Endothelial cell of umbilical vein (primary cell): ENCODE measurements around the gene APLN. TPM values are rescaled to one million over a fixed set of nuclear protein-coding genes. Genes with fewer than 3 reads are reported as not detected.

Source experiments
- BruUV-seq: library from RNA; stranded (reverse); fragments of 400-500 nt; replicated peaks from 2 replicates; lab custom pipeline; 2021; lab: Mats Ljungman, UMichigan
- CTCF ChIA-PET: fragments of 300-600, 350-600 bp; sonication (Branson Sonifier 250); formaldehyde crosslinking; loops from one replicate; lab custom pipeline; 2021; ENCODE audit warnings: antibody characterized with exemption, inconsistent platforms; lab: Charles Lee
- POLR2A ChIA-PET: fragments of 300-600, 350-600 bp; sonication (Branson Sonifier 250); formaldehyde crosslinking; loops from one replicate; lab custom pipeline; 2021; ENCODE audit warnings: antibody characterized with exemption, inconsistent platforms; lab: Charles Lee
- DNase-seq: peaks from one replicate; pipeline ENCODE4 v3.0.0-alpha.2; 2011; ENCODE audit warnings: low read depth, low spot score
- FAIRE-seq: peaks from 2 replicates; lab custom pipeline; 2011; peaks lifted over from hg19 to GRCh38; lab: Jason Lieb, UNC
- H2AFZ ChIP-seq: 2 replicates; pipeline ENCODE4 v1.6.0; 2012; ENCODE audit warnings: low read depth, low read length, control low read depth, inconsistent platforms
- H3K27ac ChIP-seq: 2 replicates; pipeline ENCODE4 v1.5.1; 2011; ENCODE audit warnings: low read depth, mild to moderate bottlenecking, control low read depth, low read length, moderate library complexity; ENCODE audit not compliant: insufficient read depth
- H3K27me3 ChIP-seq, 2 experiments: 2 replicates each; pipeline versions ENCODE4 v1.6.0 to v1.6.1; 2011; ENCODE audit warnings: low read length in 2 of 2, mixed read lengths in 1 of 2; ENCODE audit not compliant: control insufficient read depth in 2 of 2, insufficient read depth in 2 of 2
- H3K36me3 ChIP-seq, 2 experiments: 2 replicates in 1 of 2; 3 replicates in 1 of 2; pipeline ENCODE4 v1.5.1; 2011; ENCODE audit warnings: low read length in 2 of 2, mild to moderate bottlenecking in 1 of 2, moderate library complexity in 1 of 2; ENCODE audit not compliant: control insufficient read depth in 2 of 2, insufficient read depth in 2 of 2; ENCODE audit errors: extremely low read depth in 1 of 2
- H3K4me1 ChIP-seq: 3 replicates; pipeline ENCODE4 v1.5.1; 2011; ENCODE audit warnings: mild to moderate bottlenecking, low read length; ENCODE audit not compliant: control insufficient read depth, insufficient read depth; ENCODE audit errors: extremely low read depth
- H3K4me2 ChIP-seq: 2 replicates; pipeline ENCODE4 v1.6.1; 2011; ENCODE audit warnings: low read length, control low read depth, mixed read lengths; ENCODE audit not compliant: insufficient read depth
- H3K4me3 ChIP-seq, 3 experiments: fragments of 200-600 bp in 1 of 3; sonication (generic), shearing (Covaris generic) in 1 of 3; replicated peaks in 1 of 3; 2 replicates each; pipeline ENCODE4 v1.5.1; 2011 to 2016; ENCODE audit warnings: control low read depth in 3 of 3, low read length in 3 of 3, mild to moderate bottlenecking in 2 of 3, inconsistent platforms in 1 of 3, low read depth in 1 of 3, moderate library complexity in 1 of 3; ENCODE audit not compliant: insufficient read depth in 1 of 3
- H3K79me2 ChIP-seq: 2 replicates; pipeline ENCODE4 v1.6.0; 2012; ENCODE audit warnings: low read length, inconsistent platforms; ENCODE audit not compliant: control insufficient read depth, insufficient read depth
- H3K9ac ChIP-seq: replicated peaks from 2 replicates; pipeline ENCODE3; 2011; ENCODE audit warnings: low read length, control low read depth; ENCODE audit not compliant: insufficient read depth; ENCODE audit errors: extremely low read depth
- H3K9me1 ChIP-seq: replicated peaks from 3 replicates; pipeline ENCODE4 v1.6.0; 2011; ENCODE audit warnings: mild to moderate bottlenecking, low read length; ENCODE audit not compliant: control insufficient read depth, insufficient read depth; ENCODE audit errors: extremely low read depth
- H3K9me3 ChIP-seq: replicated peaks from 2 replicates; pipeline ENCODE4 v1.5.1; 2012; ENCODE audit warnings: low read length, inconsistent platforms; ENCODE audit not compliant: control insufficient read depth, insufficient read depth
- H4K20me1 ChIP-seq: replicated peaks from 2 replicates; pipeline ENCODE3; 2011; ENCODE audit warnings: mild to moderate bottlenecking, low read length; ENCODE audit not compliant: control insufficient read depth, insufficient read depth; ENCODE audit errors: extremely low read depth
- EZH2 ChIP-seq: IDR thresholded peaks from 2 replicates; pipeline ENCODE4 v1.6.1; 2012; ENCODE audit warnings: borderline replicate concordance, low read depth, mild to moderate bottlenecking, moderate library complexity, low read length, inconsistent platforms; ENCODE audit not compliant: severe bottlenecking
- FOS ChIP-seq: IDR thresholded peaks from 2 replicates; pipeline ENCODE4 v1.6.1; 2011; ENCODE audit warnings: mild to moderate bottlenecking, low read length, moderate library complexity, borderline replicate concordance; ENCODE audit not compliant: insufficient read depth
- GATA2 ChIP-seq: IDR thresholded peaks from 2 replicates; pipeline ENCODE4 v1.7.0; 2011; ENCODE audit warnings: low read depth, mild to moderate bottlenecking, moderate library complexity, mixed read lengths, low read length; ENCODE audit not compliant: insufficient read length, insufficient read depth
- JUN ChIP-seq: IDR thresholded peaks from 2 replicates; pipeline ENCODE4 v1.6.1; 2011; ENCODE audit warnings: borderline replicate concordance, low read depth; ENCODE audit not compliant: insufficient read length, insufficient read depth
- MYC ChIP-seq: IDR thresholded peaks from one replicate; pipeline ENCODE4 v1.6.1; 2011; ENCODE audit warnings: mild to moderate bottlenecking, low read depth, low read length
- POLR2A ChIP-seq: IDR thresholded peaks from 2 replicates; pipeline ENCODE4 v1.6.1; 2012; ENCODE audit warnings: low read depth, mild to moderate bottlenecking, control low read depth, low read length
- POLR2AphosphoS5 ChIP-seq: IDR thresholded peaks from 2 replicates; pipeline ENCODE4 v1.6.1; 2012; ENCODE audit warnings: low read depth, mild to moderate bottlenecking, control low read depth, low read length, moderate library complexity; ENCODE audit not compliant: insufficient read depth
- dilution Hi-C: fragments of 300-500 bp; cut with MboI; formaldehyde crosslinking; loops from one replicate; pipeline ENCODE4 v1.15.0; 2019; ENCODE audit warnings: low sequenced_read_pairs; ENCODE audit not compliant: extremely low pct_ligation_motif_present
- intact Hi-C: fragments of 100-400 bp; cut with micrococcal nuclease; formaldehyde crosslinking; loops from one replicate; pipeline ENCODE4 v1.10.0; 2022
- polyA plus RNA-seq, 4 experiments: library from polyadenylated mRNA; depleted of rRNA in 3 of 4; stranded (reverse) in 3 of 4; unstranded in 1 of 4; fragments of >200 nt; gene quantifications; 2 replicates each; pipeline versions ENCODE4 v1.2.1 to v1.2.3, GENCODE V29; 2011 to 2012; ENCODE audit warnings: missing spikeins in 1 of 4
- total RNA-seq: library from RNA; stranded (reverse); gene quantifications from 2 replicates; pipeline ENCODE4 v1.2.3, GENCODE V29; 2021
- TF ChIP-seq, protein P1 (sequence below): IDR thresholded peaks from 2 replicates; pipeline ENCODE4 v1.6.1; 2011; ENCODE audit not compliant: insufficient read depth, insufficient read length
- TF ChIP-seq, protein P2 (sequence below), 2 donors: IDR thresholded peaks; 1 replicate in 1 of 2; 2 replicates in 1 of 2; pipeline ENCODE4 v1.5.1; 2011; ENCODE audit warnings: low read length in 2 of 2, mild to moderate bottlenecking in 2 of 2, moderate library complexity in 2 of 2, control low read depth in 1 of 2, inconsistent platforms in 1 of 2, low read depth in 1 of 2; ENCODE audit not compliant: insufficient read depth in 1 of 2; ENCODE audit errors: extremely low read depth in 1 of 2

APLN gene
- total and polyA plus RNA-seq, 2 donors (not counting 3 experiments of a cell fraction or from before 2014, with no cell fraction given), result 230 to 466 TPM

GRCh38 chrX:129689796-129690195 is 35.0 kb upstream of the APLN start:
- H3K9ac ChIP-seq, result no peak overlapping the region
- no peak overlapping the region for H3K4me3 ChIP-seq
- dilution Hi-C loops, result no loop called here
- no peaks in the 10 kb centered on the region for H3K36me3 ChIP-seq
- no peaks in the 10 kb centered on the region for H4K20me1 ChIP-seq
- H3K27ac ChIP-seq, result no peak overlapping the region
- no peak for DNase-seq
- no peaks in the 10 kb centered on the region for H3K27me3 ChIP-seq
- no peak for TF ChIP-seq EZH2
- TF ChIP-seq GATA2, result no peak
- TF ChIP-seq MYC, result no peak
- no peak for TF ChIP-seq POLR2AphosphoS5
- TF ChIP-seq FOS, result no peak
- TF ChIP-seq, protein P1, sequence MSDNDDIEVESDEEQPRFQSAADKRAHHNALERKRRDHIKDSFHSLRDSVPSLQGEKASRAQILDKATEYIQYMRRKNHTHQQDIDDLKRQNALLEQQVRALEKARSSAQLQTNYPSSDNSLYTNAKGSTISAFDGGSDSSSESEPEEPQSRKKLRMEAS, result no peak
- TF ChIP-seq POLR2A, result no peak
- TF ChIP-seq JUN, result no peak
- TF ChIP-seq, protein P2, sequence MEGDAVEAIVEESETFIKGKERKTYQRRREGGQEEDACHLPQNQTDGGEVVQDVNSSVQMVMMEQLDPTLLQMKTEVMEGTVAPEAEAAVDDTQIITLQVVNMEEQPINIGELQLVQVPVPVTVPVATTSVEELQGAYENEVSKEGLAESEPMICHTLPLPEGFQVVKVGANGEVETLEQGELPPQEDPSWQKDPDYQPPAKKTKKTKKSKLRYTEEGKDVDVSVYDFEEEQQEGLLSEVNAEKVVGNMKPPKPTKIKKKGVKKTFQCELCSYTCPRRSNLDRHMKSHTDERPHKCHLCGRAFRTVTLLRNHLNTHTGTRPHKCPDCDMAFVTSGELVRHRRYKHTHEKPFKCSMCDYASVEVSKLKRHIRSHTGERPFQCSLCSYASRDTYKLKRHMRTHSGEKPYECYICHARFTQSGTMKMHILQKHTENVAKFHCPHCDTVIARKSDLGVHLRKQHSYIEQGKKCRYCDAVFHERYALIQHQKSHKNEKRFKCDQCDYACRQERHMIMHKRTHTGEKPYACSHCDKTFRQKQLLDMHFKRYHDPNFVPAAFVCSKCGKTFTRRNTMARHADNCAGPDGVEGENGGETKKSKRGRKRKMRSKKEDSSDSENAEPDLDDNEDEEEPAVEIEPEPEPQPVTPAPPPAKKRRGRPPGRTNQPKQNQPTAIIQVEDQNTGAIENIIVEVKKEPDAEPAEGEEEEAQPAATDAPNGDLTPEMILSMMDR (IDR thresholded peaks at IDR 0.05; ENCODE audit: extremely low read depth in 1 of 2, insufficient read depth in 1 of 2, low read depth in 1 of 2, low read length in 2 of 2), result no peak
- ChIA-PET POLR2A (no interaction called here), CTCF (no interaction called here)
- FAIRE-seq, result no peak
- no peaks in the 10 kb centered on the region for H3K9me1 ChIP-seq
- no TSS peak for BruUV-seq
- H3K4me2 ChIP-seq, result no peak overlapping the region
- H3K9me3 ChIP-seq, result no peaks in the 10 kb centered on the region
- no peaks in the 10 kb centered on the region for H3K79me2 ChIP-seq
- H2AFZ ChIP-seq, result no peak overlapping the region
- intact Hi-C loops, result no loop called here
- H3K4me1 ChIP-seq, result no peaks in the 10 kb centered on the region
